Measurements from ENCODE around the gene ATXN1. TPM values are rescaled to one million over a fixed set of nuclear protein-coding genes. Genes with fewer than 3 reads are reported as not detected.

The ATXN1 gene
- polyA plus RNA-seq, 1 donor from 2014 or later, result 28.2 TPM

DNA sequence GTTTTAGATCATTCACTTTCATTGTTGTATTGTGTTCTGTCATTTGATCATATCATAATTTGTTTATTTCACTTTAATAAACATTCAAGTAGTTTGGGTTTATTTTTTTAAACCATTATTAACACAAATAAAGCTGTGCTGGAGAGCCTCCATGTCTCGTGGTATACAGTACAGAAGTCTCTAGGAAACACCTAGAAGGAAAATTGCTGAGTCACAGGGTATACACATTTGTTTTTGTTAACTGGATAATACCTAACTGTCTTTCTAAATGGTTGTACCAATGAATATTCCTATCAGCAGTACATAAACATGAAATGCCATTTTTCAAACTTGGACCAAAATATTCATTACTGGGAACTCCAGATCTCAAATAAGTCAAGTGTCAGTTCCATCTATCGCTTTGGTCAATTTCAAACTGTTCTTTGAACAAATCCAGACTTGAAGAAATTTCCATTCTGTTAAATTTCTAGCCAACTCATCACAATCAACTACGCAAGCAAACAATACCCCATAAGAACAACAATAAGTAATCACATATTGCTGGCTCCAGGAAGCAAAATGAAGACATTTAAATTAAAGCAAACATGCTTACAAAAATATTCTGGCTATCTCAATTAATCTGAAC is 138.1 kb downstream of the ATXN1 start:
- no peaks in the 10 kb centered on the region for H3F3A ChIP-seq (ENCODE audit: insufficient read depth, low read length, poor library complexity, severe bottlenecking)
- H2AFZ ChIP-seq (ENCODE audit: low read depth, low read length), result no peak overlapping the region
- no peaks in the 10 kb centered on the region for H4K20me1 ChIP-seq (ENCODE audit: insufficient read depth)
- no peaks in the 10 kb centered on the region for H3K79me2 ChIP-seq (replicated peaks; ENCODE audit: insufficient read depth, low read length)
- H3K9ac ChIP-seq (ENCODE audit: low read length), result no peak overlapping the region
- H3K27ac ChIP-seq (ENCODE audit: low read length), result no peak overlapping the region
- H3K9me3 ChIP-seq (ENCODE audit: low read length), result no peaks in the 10 kb centered on the region
- H3K36me3 ChIP-seq (ENCODE audit: insufficient read depth, low read length), result no peaks in the 10 kb centered on the region
- H3K27me3 ChIP-seq (ENCODE audit: insufficient read depth, low read depth, low read length), result no peaks in the 10 kb centered on the region
- TF ChIP-seq RAD21 (conservative IDR thresholded peaks at IDR 0.05) (no peak), POLR2AphosphoS5 (IDR thresholded peaks at IDR 0.05) (no peak), EZH2 (IDR thresholded peaks at IDR 0.05; ENCODE audit: borderline replicate concordance, insufficient read depth, low read length, poor library complexity, severe bottlenecking) (no peak), MXI1 (conservative IDR thresholded peaks at IDR 0.05; ENCODE audit: poor library complexity, severe bottlenecking) (no peak), TAF1 (IDR thresholded peaks at IDR 0.05; ENCODE audit: low read depth) (no peak), SMC3 (conservative IDR thresholded peaks at IDR 0.05; ENCODE audit: poor library complexity) (no peak), REST (IDR thresholded peaks at IDR 0.05; ENCODE audit: borderline replicate concordance) (no peak), EP300 (conservative IDR thresholded peaks at IDR 0.05; ENCODE audit: poor library complexity, severe bottlenecking) (no peak)
- TF ChIP-seq, protein P1, sequence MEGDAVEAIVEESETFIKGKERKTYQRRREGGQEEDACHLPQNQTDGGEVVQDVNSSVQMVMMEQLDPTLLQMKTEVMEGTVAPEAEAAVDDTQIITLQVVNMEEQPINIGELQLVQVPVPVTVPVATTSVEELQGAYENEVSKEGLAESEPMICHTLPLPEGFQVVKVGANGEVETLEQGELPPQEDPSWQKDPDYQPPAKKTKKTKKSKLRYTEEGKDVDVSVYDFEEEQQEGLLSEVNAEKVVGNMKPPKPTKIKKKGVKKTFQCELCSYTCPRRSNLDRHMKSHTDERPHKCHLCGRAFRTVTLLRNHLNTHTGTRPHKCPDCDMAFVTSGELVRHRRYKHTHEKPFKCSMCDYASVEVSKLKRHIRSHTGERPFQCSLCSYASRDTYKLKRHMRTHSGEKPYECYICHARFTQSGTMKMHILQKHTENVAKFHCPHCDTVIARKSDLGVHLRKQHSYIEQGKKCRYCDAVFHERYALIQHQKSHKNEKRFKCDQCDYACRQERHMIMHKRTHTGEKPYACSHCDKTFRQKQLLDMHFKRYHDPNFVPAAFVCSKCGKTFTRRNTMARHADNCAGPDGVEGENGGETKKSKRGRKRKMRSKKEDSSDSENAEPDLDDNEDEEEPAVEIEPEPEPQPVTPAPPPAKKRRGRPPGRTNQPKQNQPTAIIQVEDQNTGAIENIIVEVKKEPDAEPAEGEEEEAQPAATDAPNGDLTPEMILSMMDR (IDR thresholded peaks at IDR 0.05; ENCODE audit: poor library complexity, severe bottlenecking), result no peak
- no peak overlapping the region for H3K4me3 ChIP-seq (ENCODE audit: low read length)
- H3K9me2 ChIP-seq (ENCODE audit: insufficient read depth, low read length), result no peaks in the 10 kb centered on the region
- H3K4me2 ChIP-seq (ENCODE audit: low read length), result no peak overlapping the region

DNA sequence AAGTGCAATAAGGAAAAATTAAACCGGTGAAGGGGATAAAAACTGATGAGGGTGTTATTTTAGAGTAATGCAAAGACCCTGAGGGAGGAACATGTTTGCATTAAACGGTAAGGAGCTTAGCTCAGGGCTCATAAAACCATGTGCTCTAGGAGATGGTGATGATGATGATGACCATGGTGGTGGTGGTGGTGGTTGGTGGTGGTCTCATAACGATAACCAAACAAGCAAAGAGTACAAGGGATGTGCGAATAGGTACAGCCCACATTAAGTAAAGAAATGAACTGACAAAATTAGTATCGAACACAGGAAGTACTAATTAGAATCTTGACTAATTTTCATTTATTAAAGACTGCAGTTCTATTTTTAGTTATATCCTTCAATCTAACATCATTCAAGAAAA is 139.1 kb downstream of the ATXN1 start:
- Histone ChIP-seq H3K4me2 (ENCODE audit: low read length) (no peak overlapping the region), H3K9me2 (ENCODE audit: insufficient read depth, low read length) (no peaks in the 10 kb centered on the region), H3K9ac (ENCODE audit: low read length) (no peak overlapping the region), H3F3A (ENCODE audit: insufficient read depth, low read length, poor library complexity, severe bottlenecking) (no peaks in the 10 kb centered on the region), H3K27ac (ENCODE audit: low read length) (no peak overlapping the region), H2AFZ (ENCODE audit: low read depth, low read length) (no peak overlapping the region), H3K9me3 (ENCODE audit: low read length) (no peaks in the 10 kb centered on the region), H3K4me3 (ENCODE audit: low read length) (no peak overlapping the region), H3K27me3 (ENCODE audit: insufficient read depth, low read depth, low read length) (no peaks in the 10 kb centered on the region), H3K79me2 (replicated peaks; ENCODE audit: insufficient read depth, low read length) (no peaks in the 10 kb centered on the region), H3K36me3 (ENCODE audit: insufficient read depth, low read length) (no peaks in the 10 kb centered on the region), H4K20me1 (ENCODE audit: insufficient read depth) (no peaks in the 10 kb centered on the region)
- no peak for TF ChIP-seq POLR2AphosphoS5 (IDR thresholded peaks at IDR 0.05)

Measured in neural cell (in vitro differentiated cells).